Small intestine (tissue), 7 donors: ENCODE results near the gene IGF2R. TPM values are rescaled to one million over a fixed set of nuclear protein-coding genes. Genes with fewer than 3 reads are reported as not detected.
"Not testable (repeated sequence)": the region's sequence is repeated elsewhere in the genome, so short reads cannot be mapped to it uniquely, and the experiment has no call there.

Source experiments
- DNase-seq, 2 donors: peaks; one replicate each; pipeline versions ENCODE4 v3.0.0 to v3.0.0-alpha.2; 2013
- FAIRE-seq: peaks from 2 replicates; lab custom pipeline; 2012; peaks lifted over from hg19 to GRCh38; lab: Jason Lieb, UNC
- H3K27ac ChIP-seq, 3 donors: one replicate each; pipeline ENCODE4 v1.5.1; 2013; ENCODE audit warnings: low read length in 2 of 3, mild to moderate bottlenecking in 2 of 3, control low read depth in 1 of 3, inconsistent platforms in 1 of 3, low read depth in 1 of 3, moderate library complexity in 1 of 3
- H3K27me3 ChIP-seq, 3 donors: one replicate each; pipeline ENCODE4 v1.6.1; 2013; ENCODE audit warnings: low read length in 3 of 3, inconsistent platforms in 1 of 3; ENCODE audit not compliant: control insufficient read depth in 3 of 3, insufficient read depth in 3 of 3
- H3K36me3 ChIP-seq, 3 donors: one replicate each; pipeline ENCODE4 v1.6.1; 2013; ENCODE audit warnings: low read length in 3 of 3, inconsistent platforms in 1 of 3, low read depth in 1 of 3, mild to moderate bottlenecking in 1 of 3, moderate library complexity in 1 of 3; ENCODE audit not compliant: control insufficient read depth in 3 of 3, insufficient read depth in 2 of 3
- H3K4me1 ChIP-seq, 3 donors: one replicate each; pipeline ENCODE4 v1.6.1; 2013; ENCODE audit warnings: low read length in 2 of 3, inconsistent platforms in 1 of 3, low read depth in 1 of 3, mild to moderate bottlenecking in 1 of 3, moderate library complexity in 1 of 3; ENCODE audit not compliant: control insufficient read depth in 3 of 3, insufficient read depth in 2 of 3
- H3K4me3 ChIP-seq, 3 donors: one replicate each; pipeline ENCODE4 v1.5.1; 2013; ENCODE audit warnings: low read length in 3 of 3, control low read depth in 1 of 3, inconsistent platforms in 1 of 3, low read depth in 1 of 3, mild to moderate bottlenecking in 1 of 3, moderate library complexity in 1 of 3
- H3K9me3 ChIP-seq, 2 donors: one replicate each; pipeline ENCODE4 v1.6.1; 2013; ENCODE audit warnings: low read depth in 1 of 2, low read length in 1 of 2; ENCODE audit not compliant: control insufficient read depth in 2 of 2, insufficient read depth in 1 of 2
- WGBS, 3 donors: extraction: QIAGEN DNeasy Blood & Tissue Kit; methylation state at CpG; one replicate each; pipeline ENCODE4 v1.1.7; 2013; 5-methylcytosine and 5-hydroxymethylcytosine counted together
- polyA plus RNA-seq, 4 donors: library from polyadenylated mRNA; stranded (reverse) in 3 of 4; unstranded in 1 of 4; fragments of 200-250 nt in 3 of 4; fragments of 120-200 nt in 1 of 4; gene quantifications; one replicate each; pipeline versions ENCODE4 v1.2.1 to v1.2.3, GENCODE V29; 2013
- donor health status: healthy with polysubstance abuse.
- donor health status: control.
- donor health status: control.
- donor health status: Bipolar disorder and iron deficiency.
- donor health status: healthy.

IGF2R gene
- polyA plus RNA-seq, 4 donors, result 4.9 to 111 (median 14.7) TPM

DNA sequence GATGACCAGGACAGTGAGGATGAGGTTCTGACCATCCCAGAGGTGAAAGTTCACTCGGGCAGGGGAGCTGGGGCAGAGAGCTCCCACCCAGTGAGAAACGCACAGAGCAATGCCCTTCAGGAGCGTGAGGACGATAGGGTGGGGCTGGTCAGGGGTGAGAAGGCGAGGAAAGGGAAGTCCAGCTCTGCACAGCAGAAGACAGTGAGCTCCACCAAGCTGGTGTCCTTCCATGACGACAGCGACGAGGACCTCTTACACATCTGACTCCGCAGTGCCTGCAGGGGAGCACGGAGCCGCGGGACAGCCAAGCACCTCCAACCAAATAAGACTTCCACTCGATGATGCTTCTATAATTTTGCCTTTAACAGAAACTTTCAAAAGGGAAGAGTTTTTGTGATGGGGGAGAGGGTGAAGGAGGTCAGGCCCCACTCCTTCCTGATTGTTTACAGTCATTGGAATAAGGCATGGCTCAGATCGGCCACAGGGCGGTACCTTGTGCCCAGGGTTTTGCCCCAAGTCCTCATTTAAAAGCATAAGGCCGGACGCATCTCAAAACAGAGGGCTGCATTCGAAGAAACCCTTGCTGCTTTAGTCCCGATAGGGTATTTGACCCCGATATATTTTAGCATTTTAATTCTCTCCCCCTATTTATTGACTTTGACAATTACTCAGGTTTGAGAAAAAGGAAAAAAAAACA, 136.1 kb downstream of the IGF2R start:
- Histone ChIP-seq H3K27me3 (no peaks in the 10 kb centered on the region), H3K4me1 (no peaks in the 10 kb centered on the region), H3K4me3 (no peak overlapping the region), H3K9me3 (no peaks in the 10 kb centered on the region), H3K27ac (no peak overlapping the region), H3K36me3 (peaks cover 16 to 63% (median 29%) of the 10 kb centered on the region in 3 donors)
- 94 to 95% (median 95%) methylated on average over 20 of the region's 20 CpGs for WGBS, 3 donors
- DNase-seq (no peak), FAIRE-seq (no peak)

- H3K36me3 ChIP-seq, result peaks cover 16 to 64% (median 29%) of the 10 kb centered on the region in 3 donors
- H3K27ac ChIP-seq, result no peak overlapping the region
- no peak overlapping the region for H3K4me3 ChIP-seq
- H3K4me1 ChIP-seq, result no peaks in the 10 kb centered on the region
- 96 to 97% (median 97%) methylated on average over 14 of the region's 14 CpGs for WGBS, 3 donors
- DNase-seq (no peak), FAIRE-seq (no peak)
- no peaks in the 10 kb centered on the region for H3K27me3 ChIP-seq
- H3K9me3 ChIP-seq, result no peaks in the 10 kb centered on the region
Observed at GRCh38 chr6:160106010-160106409, 137.1 kb downstream of the IGF2R start.

GRCh38 chr6:160106701-160107100, 137.8 kb downstream of the IGF2R start:
- Histone ChIP-seq H3K36me3 (peaks cover 16 to 59% (median 29%) of the 10 kb centered on the region in 3 donors), H3K4me1 (no peaks in the 10 kb centered on the region), H3K27me3 (no peaks in the 10 kb centered on the region), H3K4me3 (no peak overlapping the region), H3K27ac (no peak overlapping the region), H3K9me3 (no peaks in the 10 kb centered on the region)
- no peak for FAIRE-seq
- DNase-seq, result no peak
- WGBS, 3 donors, result 71 to 78% (median 76%) methylated on average over 4 of the region's 4 CpGs

DNA sequence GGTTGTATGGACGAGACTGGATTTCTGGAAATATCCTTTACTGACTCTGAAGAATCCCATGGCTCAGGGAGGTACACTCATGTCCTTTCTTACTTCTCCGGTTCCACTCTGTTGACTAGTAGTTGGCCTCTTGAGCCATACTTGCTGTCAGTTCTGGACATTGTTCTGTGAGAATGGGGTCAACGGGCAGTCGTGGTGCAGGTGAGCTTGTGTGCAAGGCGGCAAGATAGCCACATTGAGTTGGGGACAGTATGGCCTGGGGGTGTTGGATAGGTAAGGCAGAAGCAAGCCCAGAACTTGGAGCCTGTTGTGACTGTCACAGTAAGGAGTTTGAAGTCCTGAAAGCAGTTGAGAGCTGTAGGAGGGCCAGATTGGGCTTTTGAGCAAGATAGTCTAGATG, 139.2 kb downstream of the IGF2R start:
- FAIRE-seq (no peak), DNase-seq (no peak)
- H3K36me3 ChIP-seq, result peaks cover 16 to 47% (median 22%) of the 10 kb centered on the region in 3 donors
- 97% methylated on average over 5 of the region's 5 CpGs for WGBS, 3 donors
- no peaks in the 10 kb centered on the region for H3K4me1 ChIP-seq
- H3K27me3 ChIP-seq, result no peaks in the 10 kb centered on the region
- no peak overlapping the region for H3K4me3 ChIP-seq
- H3K27ac ChIP-seq, result no peak overlapping the region
- H3K9me3 ChIP-seq, result no peaks in the 10 kb centered on the region

DNA sequence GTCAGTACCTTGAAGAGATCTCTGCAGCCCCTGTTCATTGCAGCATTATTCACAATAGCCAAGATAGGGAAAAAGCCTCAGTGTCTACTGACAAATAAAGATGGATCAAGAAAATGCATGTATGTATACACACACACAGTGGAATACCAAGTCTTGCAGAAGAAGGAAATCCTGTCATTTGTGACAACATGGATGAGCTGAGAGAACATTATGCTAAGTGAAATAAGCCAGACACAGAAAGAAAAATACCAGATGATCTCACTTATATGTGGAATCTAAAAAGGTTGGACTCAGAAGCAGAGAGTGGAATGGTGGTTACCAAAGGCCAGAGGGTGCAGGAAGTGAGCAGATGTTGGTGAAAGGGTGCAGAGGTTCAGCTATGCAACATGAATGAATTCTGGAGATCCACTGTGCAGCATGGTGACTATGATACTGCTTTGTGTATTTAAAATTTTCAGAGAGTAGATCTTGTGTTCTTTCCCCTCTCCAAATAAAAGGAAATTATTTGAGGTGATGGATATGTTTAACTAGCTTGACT, 141.8 kb downstream of the IGF2R start:
- no peak overlapping the region for H3K4me3 ChIP-seq
- H3K9me3 ChIP-seq, result no peaks in the 10 kb centered on the region
- H3K36me3 ChIP-seq, result peaks cover 4 to 25% (median 6%) of the 10 kb centered on the region in 3 donors
- no peaks in the 10 kb centered on the region for H3K27me3 ChIP-seq
- no peak for DNase-seq
- no peak overlapping the region for H3K27ac ChIP-seq
- no peaks in the 10 kb centered on the region for H3K4me1 ChIP-seq
- FAIRE-seq, result no peak

DNA sequence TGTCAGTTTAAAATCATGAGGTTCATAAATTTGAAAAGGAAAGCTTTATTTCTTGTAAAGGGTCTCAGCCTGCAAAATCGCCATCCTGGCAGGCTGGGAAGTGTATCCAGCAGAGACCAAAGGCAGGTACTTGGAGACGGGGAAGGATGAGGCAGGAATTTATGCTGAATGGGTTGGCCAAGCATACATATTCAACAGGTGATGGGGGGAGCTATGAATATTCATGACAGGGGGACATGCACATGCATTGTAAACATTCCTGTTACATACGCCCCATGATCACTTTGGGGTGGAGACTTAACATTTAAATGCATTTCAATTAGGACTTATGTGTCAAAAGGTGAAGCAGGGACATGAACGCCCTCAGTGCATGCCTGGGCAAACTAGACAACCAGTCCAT, 142.9 kb downstream of the IGF2R start:
- no peak overlapping the region for H3K27ac ChIP-seq
- peaks cover 2 to 30% (median 2%) of the 10 kb centered on the region in 3 donors for H3K36me3 ChIP-seq
- H3K9me3 ChIP-seq, result peaks cover 0 to 4% of the 10 kb centered on the region in 2 donors
- H3K4me1 ChIP-seq, result no peaks in the 10 kb centered on the region
- 85 to 95% (median 90%) methylated on average over 4 of the region's 4 CpGs for WGBS, 3 donors
- DNase-seq, result no peak
- H3K4me3 ChIP-seq, result no peak overlapping the region
- FAIRE-seq, result no peak
- H3K27me3 ChIP-seq, result no peaks in the 10 kb centered on the region

GRCh38 chr6:160112628-160113299, 143.9 kb downstream of the IGF2R start:
- peaks cover 2 to 36% (median 2%) of the 10 kb centered on the region in 3 donors for H3K36me3 ChIP-seq
- peaks cover 0 to 14% of the 10 kb centered on the region in 2 donors for H3K9me3 ChIP-seq
- no peak overlapping the region for H3K4me3 ChIP-seq
- H3K27ac ChIP-seq, result no peak overlapping the region
- WGBS, 3 donors, result 92 to 96% (median 93%) methylated on average over 6 of the region's 6 CpGs
- H3K4me1 ChIP-seq, result no peaks in the 10 kb centered on the region
- FAIRE-seq (no peak), DNase-seq (no peak)
- H3K27me3 ChIP-seq, result no peaks in the 10 kb centered on the region

DNA sequence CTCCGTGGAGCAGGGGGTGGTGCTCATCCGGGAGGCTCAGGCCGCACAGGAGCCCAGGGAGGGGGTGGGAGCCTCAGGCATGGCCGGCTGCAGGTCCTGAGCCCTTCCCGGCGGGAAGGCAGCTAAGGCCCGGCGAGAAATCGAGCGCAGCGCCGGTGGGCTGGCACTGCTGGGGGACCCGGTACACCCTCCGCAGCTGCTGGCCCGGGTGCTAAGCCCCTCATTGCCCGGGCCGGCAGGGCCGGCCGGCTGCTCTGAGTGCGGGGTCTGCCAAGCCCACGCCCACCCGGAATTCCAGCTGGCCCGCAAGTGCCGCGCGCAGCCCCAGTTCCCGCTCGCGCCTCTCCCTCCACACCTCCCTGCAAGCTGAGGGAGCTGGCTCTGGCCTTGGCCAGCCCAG, 145.7 kb downstream of the IGF2R start:
- DNase-seq, FAIRE-seq, H3K27me3 ChIP-seq, H3K4me1 ChIP-seq, H3K4me3 ChIP-seq, H3K27ac ChIP-seq: not testable (repeated sequence)
- peaks cover 0 to 40% (median 0%) of the 10 kb centered on the region in 3 donors for H3K36me3 ChIP-seq
- WGBS, 3 donors, result 97 to 99% (median 99%) methylated on average over 23 to 29 of the region's 29 CpGs
- peaks cover 0 to 23% of the 10 kb centered on the region in 2 donors for H3K9me3 ChIP-seq
